ENCODE measurements around the gene N4BP2L2.

Gene N4BP2L2

DNA sequence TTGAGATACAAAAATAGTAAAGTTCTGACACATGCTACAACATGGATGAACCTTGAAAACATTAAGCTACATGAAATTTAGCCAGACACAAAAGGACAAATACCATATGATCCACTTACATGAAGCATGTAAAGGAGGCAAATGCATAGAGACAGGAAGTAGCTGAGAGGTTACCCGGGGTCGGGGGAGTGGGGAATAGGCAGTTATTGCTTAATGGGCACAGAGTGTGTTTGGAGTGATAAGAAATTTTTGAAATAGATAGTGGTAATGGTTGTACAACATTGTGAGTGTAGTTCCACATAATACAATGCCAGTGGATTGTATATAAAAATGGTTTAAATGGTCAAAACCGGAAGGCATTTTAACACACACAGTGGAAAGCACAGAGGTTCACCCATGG, 115.0 kb downstream of the N4BP2L2 start:
- no peak for DNase-seq

DNA sequence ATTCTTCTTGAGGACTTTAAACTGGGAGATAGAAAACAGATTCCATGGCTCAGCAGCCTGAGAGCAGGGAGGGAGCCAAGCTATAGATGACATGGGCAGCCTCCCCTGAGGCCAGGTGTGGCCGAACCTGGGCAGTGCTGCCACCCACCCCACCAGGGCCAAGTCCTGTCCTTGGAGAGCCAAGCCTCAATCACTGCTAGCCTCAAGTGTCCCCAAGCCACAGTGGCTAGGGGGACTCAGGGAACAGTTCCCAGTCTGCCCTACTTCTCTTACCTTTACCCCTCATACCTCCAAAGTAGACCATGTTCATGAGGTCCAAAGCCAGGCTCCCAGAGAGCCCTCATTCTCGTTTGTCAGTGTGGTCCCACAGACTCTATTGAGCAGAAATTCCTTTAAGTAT, 118.7 kb downstream of the N4BP2L2 start:
- no peak for DNase-seq

DNA sequence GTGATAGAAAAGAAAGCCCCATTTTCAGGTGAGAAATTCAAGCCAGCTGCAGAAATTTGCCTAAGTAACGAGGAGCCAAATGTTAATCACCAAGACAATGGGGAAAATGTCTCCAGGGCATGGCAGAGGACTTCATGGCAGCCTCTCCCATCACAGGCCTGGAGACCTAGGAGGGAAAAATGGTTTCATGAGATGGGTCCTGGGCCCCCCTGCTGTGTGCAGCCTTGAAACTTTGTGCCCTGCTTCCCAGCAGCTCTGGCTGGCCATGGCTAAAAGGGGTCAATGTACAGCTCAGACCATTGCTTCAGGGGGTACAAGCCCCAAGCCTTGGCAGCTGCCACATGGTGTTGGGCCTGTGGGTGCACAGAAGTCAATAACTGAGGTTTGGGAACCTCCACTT, 120.6 kb downstream of the N4BP2L2 start:
- DNase-seq, result no peak

GRCh38 chr13:32415019-32415418, 123.6 kb downstream of the N4BP2L2 start:
- DNase-seq, result no peak

DNA sequence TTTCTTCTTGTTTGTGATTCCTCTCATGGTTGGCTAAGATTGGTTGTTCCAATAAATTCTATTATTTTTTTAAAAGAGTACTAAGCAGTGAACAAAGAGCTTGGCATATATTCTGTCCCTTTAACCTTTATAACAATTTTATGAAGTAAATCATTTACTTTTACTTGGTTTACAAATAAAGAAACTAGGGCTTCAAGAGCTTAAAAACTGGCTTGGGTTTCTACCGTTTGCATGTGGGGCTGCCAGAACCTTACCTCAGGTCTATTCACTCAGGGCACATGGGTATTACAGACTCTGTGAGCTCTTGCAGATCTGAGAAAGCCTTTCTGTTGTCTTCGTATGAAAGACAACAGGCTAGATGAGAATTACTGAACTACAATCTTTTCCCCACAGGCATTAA, 124.0 kb downstream of the N4BP2L2 start:
- DNase-seq, result no peak

DNA sequence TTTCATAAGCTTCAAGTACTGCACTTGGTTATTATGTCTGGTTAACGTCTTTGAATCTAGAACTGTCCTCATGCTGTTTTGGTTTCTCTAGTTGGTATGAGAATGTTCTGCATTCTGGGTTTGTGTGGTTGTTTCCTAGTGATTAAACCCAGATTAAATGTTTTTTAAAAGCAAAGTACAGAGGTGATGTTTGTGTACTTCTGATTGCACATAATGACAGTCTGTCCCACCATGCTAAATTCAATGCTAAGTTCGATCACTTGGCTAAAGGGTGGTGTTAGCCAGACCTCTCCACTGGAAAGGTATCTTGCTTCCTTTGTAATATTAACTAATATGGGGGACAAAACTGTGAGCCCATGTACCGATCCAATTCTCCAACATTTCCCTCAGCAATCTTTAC, 125.3 kb downstream of the N4BP2L2 start:
- no peak for DNase-seq

GRCh38 chr13:32409561-32410421, 128.8 kb downstream of the N4BP2L2 start:
- DNase-seq, result no peak

DNA sequence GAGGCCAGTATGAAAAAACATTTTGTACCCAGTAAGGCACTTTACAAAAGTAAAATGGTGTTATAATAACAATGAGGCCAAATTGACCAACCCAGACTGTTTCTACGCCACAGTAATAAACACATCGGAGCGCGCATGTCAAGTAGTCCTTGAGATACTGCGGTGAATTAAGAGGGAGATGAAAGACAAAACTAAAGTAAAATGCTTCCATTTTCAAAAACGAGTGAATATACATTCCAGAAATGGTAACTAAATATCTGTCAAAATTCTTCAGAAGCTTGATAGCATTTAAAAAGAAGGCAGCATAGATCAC, 129.6 kb downstream of the N4BP2L2 start:
- no peak for DNase-seq

GRCh38 chr13:32408296-32409000, 130.1 kb downstream of the N4BP2L2 start:
- DNase-seq, result no peak

DNA sequence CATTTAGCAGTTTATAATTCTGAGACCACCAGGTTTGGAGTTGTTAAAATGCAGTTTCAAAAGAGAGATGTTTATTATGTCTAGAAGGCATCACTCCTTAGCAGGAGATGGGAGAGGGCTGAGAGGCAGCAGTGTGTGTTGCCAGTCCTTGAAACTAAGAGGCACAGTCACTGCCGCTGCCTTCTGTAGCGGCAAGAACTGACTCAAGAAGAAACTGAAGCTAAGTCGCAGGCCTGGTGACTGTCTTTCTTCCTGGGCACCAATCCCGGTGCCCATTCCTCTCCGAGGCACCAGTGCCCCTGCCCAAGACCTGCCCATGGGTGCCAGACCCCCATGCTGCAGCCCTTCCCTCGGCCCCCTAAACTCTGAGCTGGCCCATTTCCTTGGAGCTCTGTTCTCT, 130.7 kb downstream of the N4BP2L2 start:
- DNase-seq, result no peak

DNA sequence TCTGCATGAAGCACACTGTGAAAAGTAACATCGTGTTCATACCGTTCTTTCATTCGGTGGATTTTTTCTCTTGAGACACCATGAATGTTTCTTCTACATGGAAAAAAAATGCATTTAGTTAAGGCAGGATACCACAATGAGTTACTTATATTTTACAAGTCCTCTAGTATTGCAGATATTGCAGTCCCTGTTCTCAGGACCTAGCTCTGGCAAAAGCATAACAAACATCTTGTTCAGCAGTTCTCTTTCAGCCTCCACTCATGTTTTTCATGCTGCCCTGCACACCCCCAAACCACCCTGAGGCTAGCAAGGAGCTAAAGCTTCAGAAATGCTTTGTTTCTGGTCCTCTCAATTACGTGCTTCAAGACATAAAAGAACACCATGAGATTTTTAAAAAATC, 135.5 kb downstream of the N4BP2L2 start:
- no peak for DNase-seq

GRCh38 chr13:32391101-32391619, 147.4 kb downstream of the N4BP2L2 start:
- DNase-seq, result no peak

DNA sequence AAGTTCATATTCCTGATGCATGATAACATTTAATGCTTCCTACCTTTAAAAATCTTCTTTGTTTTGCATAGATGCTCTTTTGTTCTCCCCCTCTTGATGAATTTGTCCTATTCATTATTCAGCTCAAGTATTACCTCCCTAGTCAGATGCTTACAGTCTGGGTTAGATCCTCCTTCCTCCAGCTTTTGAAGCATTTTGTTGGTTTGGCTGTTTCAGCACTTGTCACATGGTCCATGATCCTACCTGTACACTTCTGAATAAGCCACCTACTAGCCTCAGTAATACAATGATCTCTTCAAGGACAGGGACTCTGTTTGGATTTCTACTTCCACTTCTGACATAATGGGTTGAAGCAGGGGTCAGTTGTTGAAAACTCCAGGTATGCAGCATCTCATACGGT, 148.1 kb downstream of the N4BP2L2 start:
- no peak for DNase-seq

GRCh38 chr13:32390048-32390447, 148.5 kb downstream of the N4BP2L2 start:
- DNase-seq, result no peak

DNA sequence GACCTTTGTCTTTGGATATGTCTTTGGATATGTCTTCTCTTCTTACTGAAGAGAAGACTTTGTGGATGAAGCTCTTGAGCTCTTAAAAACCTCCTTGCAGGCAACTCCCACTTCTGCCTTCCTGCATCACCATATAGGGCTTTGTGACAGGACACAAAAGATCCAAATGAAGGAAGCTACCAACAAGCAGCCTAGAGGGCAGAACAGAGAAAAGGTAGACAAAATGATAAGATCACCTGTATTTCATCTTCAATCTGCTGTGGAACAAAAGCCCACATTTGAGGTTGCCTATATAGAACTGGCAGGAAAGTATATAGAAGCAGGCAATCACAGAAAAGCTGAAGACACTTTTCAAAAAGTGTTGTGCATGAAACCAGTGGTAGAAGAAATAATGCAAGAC, 153.2 kb downstream of the N4BP2L2 start:
- DNase-seq, result no peak

- DNase-seq, result no peak
These were observed 153.9 kb downstream of the N4BP2L2 start for GRCh38 chr13:32384702-32385101.

GRCh38 chr13:32383836-32384618, 154.6 kb downstream of the N4BP2L2 start:
- DNase-seq, result no peak

Data from cortex of kidney (tissue), 1 donor.